HCT116 (cell line): Measurements from ENCODE around the gene DDX10. TPM values are rescaled to one million over a fixed set of nuclear protein-coding genes. Genes with fewer than 3 reads are reported as not detected.

Experiments
- ATAC-seq: fragments of 200-7000 bp; cut with Tn5 transposase; 2 replicates; pipeline ENCODE4 v1.9.1; 2020; ENCODE audit warnings: mild to moderate bottlenecking, moderate library complexity
- BruUV-seq: library from RNA; stranded (reverse); fragments of 400-500 nt; replicated peaks from 2 replicates; lab custom pipeline; 2021; lab: Mats Ljungman, UMichigan
- CTCF ChIA-PET: fragments of 300-600 bp; sonication (Branson Sonifier 250); formaldehyde crosslinking; loops from one replicate; lab custom pipeline; 2021; ENCODE audit warnings: antibody characterized with exemption; lab: Charles Lee
- POLR2A ChIA-PET: fragments of 300-600, 350-600 bp; sonication (Branson Sonifier 250); formaldehyde crosslinking; loops from one replicate; lab custom pipeline; 2021; ENCODE audit warnings: antibody characterized with exemption; lab: Charles Lee
- RAD21 ChIA-PET, 2 experiments: fragments of 300-600 bp; sonication (Branson Sonifier 250); formaldehyde crosslinking; loops; one replicate each; lab custom pipeline; 2023; ENCODE audit warnings: low total read pairs in 2 of 2; ENCODE audit not compliant: uncharacterized antibody in 2 of 2, unreplicated experiment in 2 of 2, low non-redundant PET in 1 of 2; lab: Charles Lee
- DNase-seq: peaks from one replicate; pipeline ENCODE4 v3.0.0-alpha.2; 2010; ENCODE audit warnings: low read depth, low spot score
- H2AFZ ChIP-seq: fragments of 200-600 bp; shearing (Covaris generic), sonication (generic); 2 replicates; pipeline ENCODE4 v1.6.1; 2017; ENCODE audit warnings: low read depth, mixed run types, mixed read lengths, antibody characterized with exemption, low read length; ENCODE audit not compliant: poor library complexity, severe bottlenecking
- H3K27ac ChIP-seq: 2 replicates; pipeline ENCODE4 v1.5.1; 2012; ENCODE audit warnings: low read depth, low read length
- H3K27me3 ChIP-seq: fragments of 200-600 bp; sonication (generic); 2 replicates; pipeline ENCODE4 v1.6.1; 2016; ENCODE audit warnings: mixed run types, low read length, mixed read lengths; ENCODE audit not compliant: insufficient read depth
- H3K36me3 ChIP-seq, 2 experiments: fragments of 200-500 bp in 1 of 2; fragments of 200-600 bp in 1 of 2; sonication (Bioruptor generic) in 1 of 2; sonication (generic) in 1 of 2; 2 replicates each; pipeline versions ENCODE4 v1.5.1 to v1.6.1; 2014 to 2016; ENCODE audit warnings: low read length in 2 of 2, inconsistent platforms in 1 of 2, mixed read lengths in 1 of 2, mixed run types in 1 of 2; ENCODE audit not compliant: insufficient read depth in 2 of 2, control insufficient read depth in 1 of 2
- H3K4me1 ChIP-seq, 2 experiments: fragments of 200-600 bp in 1 of 2; sonication (generic) in 1 of 2; 2 replicates each; pipeline versions ENCODE4 v1.5.1 to v1.6.1; 2012 to 2017; ENCODE audit warnings: low read length in 2 of 2, inconsistent platforms in 1 of 2, mild to moderate bottlenecking in 1 of 2, mixed read lengths in 1 of 2, mixed run types in 1 of 2, moderate library complexity in 1 of 2; ENCODE audit not compliant: insufficient read depth in 2 of 2, control insufficient read depth in 1 of 2
- H3K4me2 ChIP-seq: fragments of 200-600 bp; sonication (generic); 2 replicates; pipeline ENCODE4 v1.6.1; 2017; ENCODE audit warnings: mixed run types, low read length, mixed read lengths
- H3K4me3 ChIP-seq, 2 experiments: fragments of 200-600 bp in 1 of 2; sonication (generic) in 1 of 2; replicated peaks in 1 of 2; 2 replicates each; pipeline ENCODE4 v1.5.1; 2011 to 2016; ENCODE audit warnings: low read length in 2 of 2, control low read depth in 1 of 2, low read depth in 1 of 2, mild to moderate bottlenecking in 1 of 2, mixed read lengths in 1 of 2, mixed run types in 1 of 2
- H3K79me2 ChIP-seq: fragments of 200-600 bp; sonication (generic); 2 replicates; pipeline ENCODE4 v1.6.1; 2017; ENCODE audit warnings: mild to moderate bottlenecking, mixed run types, low read length, moderate library complexity, mixed read lengths; ENCODE audit not compliant: insufficient read depth
- H3K9ac ChIP-seq: fragments of 200-600 bp; sonication (generic); 2 replicates; pipeline ENCODE4 v1.6.1; 2016; ENCODE audit warnings: low read length, mixed read lengths
- H3K9me2 ChIP-seq: fragments of 200-600 bp; sonication (generic), shearing (Covaris generic); 2 replicates; pipeline ENCODE4 v1.6.1; 2017; ENCODE audit warnings: mixed run types, mild to moderate bottlenecking, moderate library complexity; ENCODE audit not compliant: insufficient read depth
- H3K9me3 ChIP-seq, 2 experiments: fragments of 200-500 bp in 1 of 2; fragments of 200-600 bp in 1 of 2; sonication (Bioruptor generic) in 1 of 2; sonication (generic) in 1 of 2; 2 replicates each; pipeline ENCODE4 v1.6.1; 2014 to 2017; ENCODE audit warnings: low read length in 2 of 2, mixed read lengths in 2 of 2, inconsistent platforms in 1 of 2, low read depth in 1 of 2, mild to moderate bottlenecking in 1 of 2, mixed run types in 1 of 2, moderate library complexity in 1 of 2; ENCODE audit not compliant: control insufficient read depth in 1 of 2, insufficient read depth in 1 of 2
- H4K20me1 ChIP-seq: fragments of 200-600 bp; sonication (generic), shearing (Covaris generic); 2 replicates; pipeline ENCODE4 v1.6.1; 2017; ENCODE audit warnings: mixed run types, mild to moderate bottlenecking, moderate library complexity; ENCODE audit not compliant: insufficient read depth
- CEBPB ChIP-seq: IDR thresholded peaks from 2 replicates; pipeline ENCODE4 v1.6.1; 2012; ENCODE audit warnings: low read depth
- CTCF ChIP-seq, 3 experiments: fragments of 200-600 bp in 1 of 3; sonication (generic) in 1 of 3; IDR thresholded peaks in 2 of 3; conservative IDR thresholded peaks in 1 of 3; 2 replicates each; pipeline ENCODE4 v1.5.1; 2012 to 2017; ENCODE audit warnings: low read depth in 2 of 3, low read length in 2 of 3, antibody characterized with exemption in 1 of 3, borderline replicate concordance in 1 of 3, control low read depth in 1 of 3, mild to moderate bottlenecking in 1 of 3, mixed read lengths in 1 of 3, mixed run types in 1 of 3, moderate library complexity in 1 of 3; ENCODE audit not compliant: insufficient read depth in 1 of 3
- EZH2 ChIP-seq: fragments of 200-600 bp; sonication (generic); IDR thresholded peaks from 2 replicates; pipeline ENCODE4 v1.6.1; 2017; ENCODE audit warnings: antibody characterized with exemption, mixed run types
- EZH2phosphoT487 ChIP-seq: fragments of 200-600 bp; IDR thresholded peaks from 2 replicates; pipeline ENCODE4 v1.6.1; 2018; ENCODE audit warnings: antibody characterized with exemption, borderline replicate concordance
- FOSL1 ChIP-seq: IDR thresholded peaks from 2 replicates; pipeline ENCODE4 v1.6.1; 2012; ENCODE audit warnings: low read depth
- JUND ChIP-seq: IDR thresholded peaks from 2 replicates; pipeline ENCODE4 v1.6.1; 2012
- MAX ChIP-seq: IDR thresholded peaks from 2 replicates; pipeline ENCODE4 v1.6.1; 2012
- POLR2A ChIP-seq: IDR thresholded peaks from 2 replicates; pipeline ENCODE4 v1.7.0; 2011; ENCODE audit warnings: borderline replicate concordance; ENCODE audit not compliant: insufficient read depth, insufficient read length; ENCODE audit errors: extremely low read depth
- POLR2AphosphoS5 ChIP-seq: IDR thresholded peaks from 2 replicates; pipeline ENCODE4 v1.6.1; 2011; ENCODE audit warnings: mild to moderate bottlenecking, low read depth, low read length, moderate library complexity
- SIN3A ChIP-seq: IDR thresholded peaks from 2 replicates; pipeline ENCODE4 v1.6.1; 2012; ENCODE audit warnings: low read depth
- SRF ChIP-seq: IDR thresholded peaks from 2 replicates; pipeline ENCODE4 v1.6.1; 2012; ENCODE audit warnings: low read depth
- TCF7L2 ChIP-seq: IDR thresholded peaks from 2 replicates; pipeline ENCODE4 v1.7.0; 2011; ENCODE audit warnings: borderline replicate concordance, inconsistent platforms; ENCODE audit not compliant: insufficient read depth, insufficient read length; ENCODE audit errors: extremely low read depth
- YY1 ChIP-seq: IDR thresholded peaks from 2 replicates; pipeline ENCODE4 v1.6.1; 2011; ENCODE audit warnings: low read length, low read depth, moderate library complexity, mild to moderate bottlenecking; ENCODE audit not compliant: insufficient replicate concordance; ENCODE audit errors: extremely low read depth
- ZBTB33 ChIP-seq: IDR thresholded peaks from 2 replicates; pipeline ENCODE4 v1.6.1; 2011; ENCODE audit warnings: mild to moderate bottlenecking, low read length, moderate library complexity; ENCODE audit not compliant: insufficient replicate concordance; ENCODE audit errors: extremely low read depth
- ZFX ChIP-seq: fragments of 450-650 bp; IDR thresholded peaks from 2 replicates; pipeline ENCODE4 v1.6.1; 2017
- ZNF274 ChIP-seq: fragments of 200-500 bp; sonication (Bioruptor generic); IDR thresholded peaks from 2 replicates; pipeline ENCODE4 v1.6.1; 2014; ENCODE audit warnings: mild to moderate bottlenecking, low read depth, low read length, inconsistent platforms
- intact Hi-C: fragments of 100-400 bp; cut with micrococcal nuclease; formaldehyde crosslinking; loops from 2 replicates; pipeline ENCODE4 v1.10.0; 2022
- total RNA-seq: library from RNA; stranded (reverse); gene quantifications from one replicate; pipeline ENCODE4 v1.2.1, GENCODE V29; 2021; ENCODE audit not compliant: unreplicated experiment

Gene DDX10
- total RNA-seq, 1 experiment from 2014 or later, result 66.5 TPM

- ATAC-seq, result no peak
- peaks cover 11 to 18% of the 10 kb centered on the region in 2 experiments; a peak in 3 of 4 replicates for H3K36me3 ChIP-seq
- no peak for TF ChIP-seq ZFX
- H3K9ac ChIP-seq, result no peak overlapping the region
- CTCF ChIA-PET, result no interaction called here
- H3K4me3 ChIP-seq, result no peak overlapping the region
- H3K9me3 ChIP-seq, result no peaks in the 10 kb centered on the region
- DNase-seq, result no peak
- no peak overlapping the region for H2AFZ ChIP-seq
- RAD21 ChIA-PET, result no interaction called here
- 0 out of 4 replicates have a peak, but pooled peaks cover 2 to 3% of the 10 kb centered on the region in 2 experiments for H3K4me1 ChIP-seq
- POLR2A ChIA-PET, result interaction anchor here (0.7 kb wide), 2 partner anchors 13 to 21 kb away, joined by 3 to 6 read pairs; no protein-coding TSS in a partner anchor
- H3K27me3 ChIP-seq, result no peaks in the 10 kb centered on the region
- H3K79me2 ChIP-seq, result peaks cover 86% of the 10 kb centered on the region
- no peak overlapping the region for H3K27ac ChIP-seq
- no peaks in the 10 kb centered on the region for H3K9me2 ChIP-seq
- no TSS peak for BruUV-seq
- no peak overlapping the region; the same call in 1 of the 2 replicates for H3K4me2 ChIP-seq
- H4K20me1 ChIP-seq, result peaks cover 1% of the 10 kb centered on the region; the same call in 1 of the 2 replicates
- intact Hi-C loops, result no loop called here
Measured at GRCh38 chr11:108672113-108672512, 7.2 kb downstream of the DDX10 start.

GRCh38 chr11:108672786-108673185 is 7.9 kb downstream of the DDX10 start:
- H3K9ac ChIP-seq, result no peak overlapping the region
- no peak overlapping the region for H3K27ac ChIP-seq
- 0 out of 4 replicates have a peak, but pooled peaks cover 2 to 3% of the 10 kb centered on the region in 2 experiments for H3K4me1 ChIP-seq
- H3K4me2 ChIP-seq, result no peak overlapping the region
- DNase-seq, result no peak
- H2AFZ ChIP-seq, result no peak overlapping the region
- H3K79me2 ChIP-seq, result peaks cover 79% of the 10 kb centered on the region
- ATAC-seq, result no peak
- POLR2A ChIA-PET, result no interaction called here
- intact Hi-C loops, result no loop called here
- H3K9me2 ChIP-seq, result no peaks in the 10 kb centered on the region
- CTCF ChIA-PET, result no interaction called here
- peaks cover 17 to 18% of the 10 kb centered on the region in 2 experiments; a peak in 3 of 4 replicates for H3K36me3 ChIP-seq
- H3K27me3 ChIP-seq, result no peaks in the 10 kb centered on the region
- no peak for TF ChIP-seq EZH2
- no peak for TF ChIP-seq ZNF274
- no peak for TF ChIP-seq POLR2A
- no peak for TF ChIP-seq EZH2phosphoT487
- no peak for TF ChIP-seq SRF
- TF ChIP-seq POLR2AphosphoS5, result no peak
- TF ChIP-seq ZBTB33, result no peak
- TF ChIP-seq MAX, result no peak
- TF ChIP-seq SIN3A, result no peak
- TF ChIP-seq JUND, result no peak
- no peak for TF ChIP-seq FOSL1
- no peak for TF ChIP-seq YY1
- no peak for TF ChIP-seq CTCF (IDR thresholded peaks at IDR 0.05 in 2 of 3, conservative IDR thresholded peaks at IDR 0.05 in 1 of 3; ENCODE audit: borderline replicate concordance in 1 of 3, insufficient read depth in 1 of 3, low read depth in 2 of 3, low read length in 2 of 3)
- TF ChIP-seq ZFX, result no peak
- no peak for TF ChIP-seq TCF7L2
- TF ChIP-seq CEBPB, result no peak
- no peaks in the 10 kb centered on the region for H4K20me1 ChIP-seq
- H3K9me3 ChIP-seq, result no peaks in the 10 kb centered on the region
- no peak overlapping the region for H3K4me3 ChIP-seq
- BruUV-seq, result no TSS peak
- RAD21 ChIA-PET, result no interaction called here
